ENCODE measurements around the gene MEGF10.
"Not testable (repeated sequence)": the region's sequence is repeated elsewhere in the genome, so short reads cannot be mapped to it uniquely, and the experiment has no call there.

Gene MEGF10

GRCh38 chr5:127290019-127290945, at the start of gene MEGF10:
Gene MEGF10, plus strand, starts transcription at chr5:127290796. Its CDS starts 40,513 bp downstream, at chr5:127331309.
- no peak for DNase-seq

- DNase-seq = no peak
These were observed 47.6 kb upstream of the MEGF10 start for GRCh38 chr5:127243011-127243410.

DNA sequence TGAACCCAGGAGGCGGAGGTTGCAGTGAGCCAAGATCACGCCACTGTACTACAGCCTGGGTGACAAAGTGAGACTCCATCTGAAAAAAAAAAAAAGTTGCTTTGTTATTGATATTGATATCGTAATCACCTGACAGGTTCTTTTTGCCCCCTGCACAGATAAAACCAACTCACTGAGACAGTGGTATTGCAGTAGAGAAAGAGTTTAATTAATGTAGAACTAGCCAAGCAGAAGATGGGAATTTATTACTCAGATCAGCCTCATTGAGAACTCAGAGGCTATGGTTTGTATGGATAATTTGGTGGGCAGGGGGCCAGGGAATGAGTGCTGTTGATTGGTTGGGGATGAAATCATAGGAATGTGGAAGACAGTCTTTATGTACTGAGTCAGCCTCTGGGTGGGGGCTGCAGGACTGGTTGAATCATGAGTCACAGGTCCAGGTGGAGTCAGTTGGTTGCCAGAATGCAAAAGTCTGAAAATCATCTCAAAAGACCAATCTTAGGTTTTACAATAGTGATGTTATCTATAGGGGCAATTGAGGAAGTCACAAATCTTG, 35.8 kb upstream of the MEGF10 start:
- DNase-seq = no peak

DNA sequence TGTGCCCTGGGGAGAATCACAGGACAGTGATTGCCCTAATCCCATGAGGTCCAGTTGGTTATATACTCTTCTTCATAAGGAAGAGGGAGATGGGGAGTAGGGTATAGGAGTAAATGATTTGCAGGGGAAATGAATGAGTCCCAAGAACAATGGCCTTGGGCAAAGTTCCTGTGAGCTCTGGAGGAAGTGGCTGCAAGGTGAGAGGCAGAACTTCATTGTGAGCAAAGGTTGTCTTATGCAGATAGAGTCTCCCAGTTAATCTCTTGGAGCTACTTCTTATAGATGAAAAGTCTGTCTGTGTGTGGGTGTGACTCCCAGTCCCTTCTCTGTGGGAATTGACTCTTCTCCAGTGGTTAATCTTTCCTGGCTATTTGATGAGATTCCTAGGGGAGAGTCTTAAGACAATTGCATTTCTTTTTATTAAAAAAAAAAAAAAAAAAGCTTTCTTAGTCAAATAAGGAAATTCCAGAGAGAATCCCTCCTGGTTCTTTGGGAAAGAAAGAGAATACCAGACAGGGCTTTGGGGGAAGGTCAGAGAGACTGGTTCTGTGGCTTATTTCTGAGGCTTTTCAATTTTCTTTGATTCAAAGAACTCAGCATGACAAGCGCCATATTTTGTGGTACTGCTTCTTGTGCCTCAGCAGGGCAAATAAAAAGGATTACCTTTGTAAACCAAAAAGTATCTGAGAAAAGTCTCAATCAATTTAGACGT, 33.6 kb upstream of the MEGF10 start:
- no peak for DNase-seq

- no peak for DNase-seq
These were observed 29.9 kb upstream of the MEGF10 start for GRCh38 chr5:127260686-127261085.

GRCh38 chr5:127265473-127265872, 25.1 kb upstream of the MEGF10 start:
- DNase-seq = not testable (repeated sequence)

- DNase-seq = not testable (repeated sequence)
These were observed 22.3 kb upstream of the MEGF10 start for GRCh38 chr5:127268342-127268741.

DNA sequence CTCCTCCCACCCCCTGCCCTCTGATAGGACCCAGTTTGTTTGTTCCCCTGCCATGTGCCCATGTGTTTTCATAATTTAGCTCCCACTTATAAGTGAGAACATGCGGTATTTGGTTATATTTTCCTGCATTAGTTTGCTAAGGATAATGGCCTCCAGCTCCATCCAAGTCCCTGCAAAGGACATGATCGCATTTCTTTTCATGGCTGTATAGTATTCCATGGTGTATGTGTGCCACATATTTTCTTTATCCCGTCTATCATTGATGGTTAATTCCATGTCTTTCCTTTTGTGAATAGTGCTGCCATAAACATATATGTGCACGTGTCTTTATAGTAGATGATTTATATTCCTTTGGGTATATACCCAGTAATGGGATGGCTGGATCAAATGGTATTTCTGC, 19.9 kb upstream of the MEGF10 start:
- not testable (repeated sequence) for DNase-seq

DNA sequence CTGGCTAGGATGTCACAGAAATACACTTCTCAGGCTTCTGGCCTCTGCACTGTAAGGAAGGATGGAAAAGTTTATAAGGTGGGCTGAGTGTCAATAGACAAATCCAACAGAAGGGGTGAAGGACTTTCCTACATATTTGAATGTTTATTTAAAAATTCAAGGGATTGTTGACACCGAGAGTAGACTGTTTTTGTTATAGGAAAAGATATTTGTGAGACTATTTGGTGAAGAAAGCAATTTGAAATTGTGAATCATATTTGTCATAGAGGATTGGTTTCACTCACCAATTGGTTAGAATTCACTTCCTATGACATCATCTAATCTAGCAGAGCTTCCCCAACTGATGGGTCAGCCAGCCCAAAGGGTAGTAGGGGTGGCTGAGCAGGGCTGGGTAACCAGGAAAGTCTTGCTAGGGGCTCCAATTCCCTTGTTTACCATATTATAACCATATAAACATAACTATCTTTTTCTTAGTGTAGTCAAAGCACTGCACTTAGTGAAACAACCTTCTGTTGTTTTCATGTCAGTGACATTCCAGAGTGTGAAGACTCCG, 14.9 kb upstream of the MEGF10 start:
- DNase-seq = no peak

DNA sequence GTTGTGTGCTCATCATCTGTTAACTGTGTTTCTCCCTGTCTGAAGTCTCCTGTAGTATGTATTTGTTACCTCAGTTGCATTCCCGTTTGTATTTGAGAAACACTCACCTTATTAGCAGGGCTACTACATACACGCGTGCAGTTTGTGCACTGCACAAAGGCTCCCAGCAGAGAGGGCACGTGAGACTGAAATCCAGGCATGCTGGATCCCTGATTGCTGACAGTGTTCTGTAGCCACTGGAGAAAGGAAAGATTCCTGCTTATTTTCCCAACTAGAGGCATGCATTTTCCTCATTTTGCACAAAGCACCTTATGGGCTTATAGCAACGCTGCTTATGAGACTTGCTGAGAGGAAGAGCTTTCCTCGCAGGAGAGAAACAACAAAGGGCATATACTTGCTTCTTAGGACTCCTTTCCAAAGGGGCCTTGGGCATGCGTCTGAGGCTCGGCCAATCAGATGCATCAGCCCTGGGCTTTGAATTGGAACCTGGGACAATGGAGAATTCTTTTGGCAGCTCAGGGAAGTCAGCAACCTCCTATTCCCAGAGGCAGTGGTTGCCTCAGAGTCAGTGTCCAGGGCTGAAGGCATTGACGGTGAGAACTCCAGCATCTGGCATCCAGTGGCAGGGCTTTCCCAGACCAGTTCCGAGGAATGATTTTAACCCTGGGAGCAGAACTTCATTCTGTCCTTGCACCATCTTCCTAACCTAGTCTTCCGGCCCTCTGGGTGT, 9.9 kb upstream of the MEGF10 start:
- no peak for DNase-seq

GRCh38 chr5:127281609-127282008, 9.0 kb upstream of the MEGF10 start:
- no peak for DNase-seq

GRCh38 chr5:127288676-127289075, 1.9 kb upstream of the MEGF10 start:
- no peak for DNase-seq

DNA sequence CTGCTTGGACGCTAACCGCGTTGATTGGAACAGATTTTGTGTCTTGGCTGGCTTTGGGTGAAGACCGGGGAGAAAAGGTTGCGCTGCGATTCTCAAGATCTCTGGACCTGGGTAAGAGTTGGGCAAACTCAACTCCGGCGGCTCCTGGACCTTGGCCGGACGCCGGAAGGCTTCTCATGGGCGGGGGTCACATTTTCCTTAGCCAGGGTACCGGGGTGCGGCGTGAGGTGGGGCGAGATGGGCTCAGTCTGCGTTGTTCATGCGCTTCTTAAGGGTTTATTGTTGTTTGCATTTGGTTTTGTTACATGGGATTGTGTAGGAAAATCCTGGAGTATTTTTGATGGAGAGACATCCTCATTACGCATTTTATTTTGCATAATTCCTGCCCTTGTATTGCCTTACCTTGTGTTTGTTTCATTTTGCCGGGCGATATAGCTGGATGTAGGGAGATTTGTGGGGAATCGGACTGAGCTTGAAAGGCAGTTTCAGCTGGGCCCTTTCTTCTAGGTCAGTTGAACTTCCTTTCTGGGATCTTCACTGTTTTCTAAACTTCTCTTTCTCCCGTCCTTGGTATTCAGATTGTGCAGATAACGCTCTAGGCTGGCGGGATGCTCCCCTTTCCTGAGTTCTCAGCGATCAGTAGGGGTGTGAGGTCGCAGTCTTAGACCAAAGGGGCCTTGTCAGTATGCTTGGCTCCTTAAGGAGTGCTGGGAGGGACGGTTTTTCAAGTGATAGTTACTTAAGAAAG, 524 bp downstream of the MEGF10 start:
- no peak for DNase-seq

GRCh38 chr5:127292030-127292735, 1.6 kb downstream of the MEGF10 start:
- no peak for DNase-seq

DNA sequence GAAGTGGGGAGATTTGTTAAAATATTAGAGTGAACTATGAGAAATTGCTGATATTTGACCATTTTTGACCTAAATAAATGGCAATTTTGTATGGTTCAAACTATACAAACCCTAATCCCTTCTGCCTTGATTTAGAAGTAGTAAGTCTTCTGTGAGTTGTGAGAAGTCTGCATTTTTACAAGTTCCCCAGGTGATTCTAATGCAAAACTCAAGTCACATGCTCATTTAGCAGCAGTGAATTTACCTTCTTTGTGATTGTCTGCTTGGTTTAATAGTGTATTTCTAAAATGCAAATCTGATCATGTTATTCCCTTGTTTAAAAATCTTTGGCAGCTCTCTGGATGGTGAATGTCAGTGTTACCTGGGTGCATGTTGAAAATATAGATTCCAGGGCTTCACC, 2.8 kb downstream of the MEGF10 start:
- no peak for DNase-seq

GRCh38 chr5:127294829-127295228, 4.2 kb downstream of the MEGF10 start:
- no peak for DNase-seq

DNA sequence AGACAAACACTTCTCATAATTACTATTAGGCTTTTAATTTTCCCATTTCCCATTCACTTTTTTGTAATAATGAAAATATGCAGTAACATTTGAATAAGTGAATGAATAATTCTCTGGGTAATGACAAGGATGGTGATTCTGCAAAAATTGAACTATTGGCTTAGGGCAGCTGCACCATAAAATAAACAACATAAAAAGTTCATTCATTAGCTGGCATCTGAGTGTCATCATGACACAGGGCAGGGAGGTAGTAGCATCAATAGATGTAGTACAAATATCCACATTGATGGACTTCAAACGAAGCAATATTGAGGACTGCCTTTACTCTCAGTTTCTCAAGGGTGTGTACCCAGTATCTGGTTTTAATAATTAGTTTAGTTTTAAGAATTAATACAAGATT, 4.9 kb downstream of the MEGF10 start:
- DNase-seq = no peak

GRCh38 chr5:127296321-127296720, 5.7 kb downstream of the MEGF10 start:
- no peak for DNase-seq

DNA sequence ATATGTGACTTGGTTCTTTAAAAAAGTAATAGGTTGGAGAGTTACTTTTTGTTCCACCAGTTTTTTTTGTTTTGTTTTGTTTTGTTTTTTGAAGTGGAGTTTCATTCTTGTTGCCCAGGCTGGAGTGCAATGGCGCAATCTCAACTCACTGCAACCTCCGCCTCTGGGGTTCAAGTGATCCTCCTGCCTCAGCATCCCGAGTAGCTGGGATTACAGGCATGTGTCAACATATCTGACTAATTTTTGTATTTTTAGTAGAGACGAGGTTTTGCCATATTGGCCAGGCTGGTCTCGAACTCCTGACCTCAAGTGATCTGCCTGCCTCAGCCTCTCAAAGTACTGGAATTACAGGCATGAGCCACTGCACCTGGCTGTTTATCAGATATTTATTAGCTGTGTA, 6.3 kb downstream of the MEGF10 start:
- DNase-seq = not testable (repeated sequence)

DNA sequence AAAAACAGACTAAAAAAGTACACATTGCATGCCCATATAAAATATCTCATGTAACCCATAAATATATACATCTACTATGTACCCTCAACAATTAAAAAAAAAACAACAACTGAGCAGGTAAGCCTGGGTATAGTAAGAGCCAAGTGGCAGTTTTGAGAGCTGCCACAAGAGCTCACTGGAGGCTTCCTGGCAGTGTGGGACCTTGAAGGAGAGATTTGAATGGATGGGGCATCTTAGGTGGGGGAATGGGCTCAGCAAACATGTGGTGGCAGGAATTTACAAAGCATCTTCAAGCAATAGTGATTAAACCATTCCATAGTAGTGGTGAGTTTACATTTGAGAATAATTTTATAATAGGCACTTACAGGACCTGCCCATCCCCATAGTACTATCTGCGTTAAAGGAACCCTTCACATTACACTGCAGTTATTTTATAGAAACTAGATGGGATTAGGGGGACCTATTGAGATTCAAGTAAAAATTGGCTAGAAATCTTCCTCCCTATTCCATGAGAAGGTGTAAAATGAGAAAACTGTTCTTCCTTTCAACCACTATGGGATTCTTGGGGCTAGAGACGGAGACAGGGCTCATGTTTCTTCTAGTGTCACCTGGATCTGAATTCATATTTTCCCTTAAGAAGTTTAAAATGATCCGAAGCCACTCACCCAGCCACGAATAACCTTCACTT, 6.9 kb downstream of the MEGF10 start:
- no peak for DNase-seq

- no peak for DNase-seq
These were observed 7.4 kb downstream of the MEGF10 start for GRCh38 chr5:127298036-127298429.

Data from DMS153 (cell line).